Measurements from ENCODE around the gene MRPL22. TPM values are rescaled to one million over a fixed set of nuclear protein-coding genes. Genes with fewer than 3 reads are reported as not detected.
"Not testable (repeated sequence)": the region's sequence is repeated elsewhere in the genome, so short reads cannot be mapped to it uniquely, and the experiment has no call there.

The MRPL22 gene
- total RNA-seq, 1 donor from 2014 or later, result 30.5 TPM

- no peak for DNase-seq (ENCODE audit: low spot score)
Measured at GRCh38 chr5:154993461-154993860, 52.6 kb downstream of the MRPL22 start.

GRCh38 chr5:154995679-154996078 is 54.8 kb downstream of the MRPL22 start:
- no peak for DNase-seq (ENCODE audit: low spot score)

- DNase-seq (ENCODE audit: low spot score), result no peak
Measured at GRCh38 chr5:154997746-154998145, 56.9 kb downstream of the MRPL22 start.

GRCh38 chr5:154999865-155000264 is 59.0 kb downstream of the MRPL22 start:
- DNase-seq (ENCODE audit: low spot score), result no peak

- no peak for DNase-seq (ENCODE audit: low spot score)
Measured at GRCh38 chr5:155001523-155001922, 60.6 kb downstream of the MRPL22 start.

GRCh38 chr5:155002722-155003121 is 61.8 kb downstream of the MRPL22 start:
- DNase-seq (ENCODE audit: low spot score), result not testable (repeated sequence)

- DNase-seq (ENCODE audit: low spot score), result no peak
Measured at GRCh38 chr5:155004138-155004744, 63.4 kb downstream of the MRPL22 start.

GRCh38 chr5:155006265-155006664 is 65.4 kb downstream of the MRPL22 start:
- not testable (repeated sequence) for DNase-seq (ENCODE audit: low spot score)

GRCh38 chr5:155008669-155009068 is 67.8 kb downstream of the MRPL22 start:
- no peak for DNase-seq (ENCODE audit: low spot score)

- DNase-seq (ENCODE audit: low spot score), result no peak
Measured at GRCh38 chr5:155010881-155011280, 70.0 kb downstream of the MRPL22 start.

- no peak for DNase-seq (ENCODE audit: low spot score)
Measured at GRCh38 chr5:155013526-155013925, 72.7 kb downstream of the MRPL22 start, which contains the start of gene KIF4B. Gene KIF4B (plus strand): TSS chr5:155013755. CDS start chr5:155013860, 105 bp downstream.

- DNase-seq (ENCODE audit: low spot score), result no peak
Measured at GRCh38 chr5:155015239-155015638, 74.4 kb downstream of the MRPL22 start.

GRCh38 chr5:155017610-155018009 is 76.7 kb downstream of the MRPL22 start:
- DNase-seq (ENCODE audit: low spot score), result no peak

Other genes starting within 250 kb of the MRPL22 start
- gene LARP1, start 185.7 kb upstream of the MRPL22 start, total RNA-seq, result 300 TPM
- gene FAXDC2, start 90.5 kb upstream of the MRPL22 start, total RNA-seq, result 15.0 TPM
- gene CNOT8, start 82.4 kb upstream of the MRPL22 start, total RNA-seq, result 39.2 TPM
- gene GEMIN5, start 2.9 kb upstream of the MRPL22 start, total RNA-seq, result 20.9 TPM
- gene KIF4B, start 72.7 kb downstream of the MRPL22 start, total RNA-seq, result not detected